ENCODE measurements around the gene CIZ1.

Gene CIZ1

DNA sequence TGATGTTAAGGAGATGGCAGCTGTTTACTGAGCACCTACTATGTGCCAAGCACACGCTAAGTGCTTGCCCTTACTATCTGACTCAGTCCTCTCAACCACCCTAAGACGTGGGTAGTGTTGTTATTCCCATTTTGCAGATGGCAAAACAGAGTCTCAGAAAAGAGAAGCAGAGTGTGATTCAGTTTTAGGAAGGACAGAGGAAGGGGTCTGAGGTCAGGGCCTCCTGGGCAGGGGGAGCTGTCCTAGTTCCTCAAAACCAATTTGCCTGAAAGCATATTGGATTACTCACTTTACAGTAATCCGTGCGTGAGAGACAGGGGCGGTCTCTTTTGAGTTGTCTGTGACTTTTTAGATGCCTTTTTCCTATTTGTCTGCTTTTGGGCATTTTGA, 35.0 kb upstream of the CIZ1 start:
- no peak overlapping the region for H3K9ac ChIP-seq (ENCODE audit: low read depth, low read length, poor library complexity, severe bottlenecking)
- H3K4me3 ChIP-seq (ENCODE audit: low read length, poor library complexity, severe bottlenecking), result no peak overlapping the region
- no peaks in the 10 kb centered on the region for H3K9me2 ChIP-seq (replicated peaks; ENCODE audit: low read depth, low read length)
- H3K4me1 ChIP-seq (ENCODE audit: insufficient read depth, low read length, poor library complexity, severe bottlenecking), result no peaks in the 10 kb centered on the region
- no peak overlapping the region for H2AFZ ChIP-seq (ENCODE audit: low read length)
- H3K79me2 ChIP-seq (ENCODE audit: insufficient read depth, low read length), result no peaks in the 10 kb centered on the region
- H3K27me3 ChIP-seq (ENCODE audit: insufficient read depth, low read length, poor library complexity, severe bottlenecking), result no peaks in the 10 kb centered on the region
- H3K9me3 ChIP-seq (ENCODE audit: insufficient read depth, low read depth, low read length), result no peaks in the 10 kb centered on the region
- H4K20me1 ChIP-seq (ENCODE audit: insufficient read depth, low read length, poor library complexity, severe bottlenecking), result no peaks in the 10 kb centered on the region
- no peaks in the 10 kb centered on the region for H3F3A ChIP-seq (ENCODE audit: low read depth)
- TF ChIP-seq EZH2phosphoT487 (IDR thresholded peaks at IDR 0.05; ENCODE audit: borderline replicate concordance), result no peak
- no peak for TF ChIP-seq CTCF (conservative IDR thresholded peaks at IDR 0.05; ENCODE audit: low read length)
- H3K36me3 ChIP-seq (ENCODE audit: insufficient read depth, low read length), result no peaks in the 10 kb centered on the region
- no peak overlapping the region for H3K4me2 ChIP-seq (ENCODE audit: low read depth, low read length, poor library complexity, severe bottlenecking)

DNA sequence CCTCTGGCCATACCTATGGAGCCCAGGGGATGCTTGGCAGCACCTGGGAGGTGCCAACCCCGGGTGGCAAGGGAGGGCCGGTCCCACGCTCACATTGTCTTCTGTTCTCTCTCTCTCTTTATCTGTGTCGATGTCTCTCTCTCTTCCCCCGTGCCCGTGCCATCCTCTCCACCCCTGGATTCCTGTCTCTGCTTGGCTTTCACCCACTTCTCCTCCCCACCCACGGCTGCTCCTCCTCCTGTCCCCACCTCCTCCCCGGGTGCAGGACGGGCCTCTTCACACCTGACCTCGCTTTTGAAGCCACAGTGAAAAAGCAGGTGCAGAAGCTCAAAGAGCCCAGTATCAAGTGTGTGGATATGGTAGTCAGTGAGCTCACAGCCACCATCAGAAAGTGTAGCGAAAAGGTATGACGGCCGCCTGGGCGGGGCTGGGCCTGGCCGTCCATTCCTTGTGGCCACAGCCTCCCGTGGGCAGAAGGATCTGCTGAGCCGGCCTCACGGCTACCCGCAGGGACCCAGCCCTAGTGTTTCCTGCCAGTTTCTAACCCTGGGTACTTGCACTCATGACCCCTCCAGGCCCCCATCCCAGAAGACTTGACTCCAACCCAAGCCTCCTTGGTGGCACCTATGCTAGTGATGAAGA, 34.5 kb upstream of the CIZ1 start:
- no peak for TF ChIP-seq CTCF (conservative IDR thresholded peaks at IDR 0.05; ENCODE audit: low read length)
- no peak for TF ChIP-seq EZH2phosphoT487 (IDR thresholded peaks at IDR 0.05; ENCODE audit: borderline replicate concordance)
- Histone ChIP-seq H2AFZ (ENCODE audit: low read length) (no peak overlapping the region), H3K9ac (ENCODE audit: low read depth, low read length, poor library complexity, severe bottlenecking) (no peak overlapping the region), H4K20me1 (ENCODE audit: insufficient read depth, low read length, poor library complexity, severe bottlenecking) (no peaks in the 10 kb centered on the region), H3K9me2 (replicated peaks; ENCODE audit: low read depth, low read length) (no peaks in the 10 kb centered on the region), H3K4me3 (ENCODE audit: low read length, poor library complexity, severe bottlenecking) (no peak overlapping the region), H3K27me3 (ENCODE audit: insufficient read depth, low read length, poor library complexity, severe bottlenecking) (no peaks in the 10 kb centered on the region), H3K9me3 (ENCODE audit: insufficient read depth, low read depth, low read length) (no peaks in the 10 kb centered on the region), H3K4me2 (ENCODE audit: low read depth, low read length, poor library complexity, severe bottlenecking) (no peak overlapping the region), H3K36me3 (ENCODE audit: insufficient read depth, low read length) (no peaks in the 10 kb centered on the region), H3F3A (ENCODE audit: low read depth) (no peaks in the 10 kb centered on the region), H3K4me1 (ENCODE audit: insufficient read depth, low read length, poor library complexity, severe bottlenecking) (no peaks in the 10 kb centered on the region), H3K79me2 (ENCODE audit: insufficient read depth, low read length) (no peaks in the 10 kb centered on the region)

- H3K4me1 ChIP-seq (ENCODE audit: insufficient read depth, low read length, poor library complexity, severe bottlenecking), result no peaks in the 10 kb centered on the region
- H2AFZ ChIP-seq (ENCODE audit: low read length), result no peak overlapping the region
- no peaks in the 10 kb centered on the region for H3K27me3 ChIP-seq (ENCODE audit: insufficient read depth, low read length, poor library complexity, severe bottlenecking)
- H3K9me2 ChIP-seq (replicated peaks; ENCODE audit: low read depth, low read length), result no peaks in the 10 kb centered on the region
- H3K4me3 ChIP-seq (ENCODE audit: low read length, poor library complexity, severe bottlenecking), result no peak overlapping the region
- no peaks in the 10 kb centered on the region for H3K9me3 ChIP-seq (ENCODE audit: insufficient read depth, low read depth, low read length)
- H4K20me1 ChIP-seq (ENCODE audit: insufficient read depth, low read length, poor library complexity, severe bottlenecking), result no peaks in the 10 kb centered on the region
- no peaks in the 10 kb centered on the region for H3F3A ChIP-seq (ENCODE audit: low read depth)
- TF ChIP-seq EZH2phosphoT487 (IDR thresholded peaks at IDR 0.05; ENCODE audit: borderline replicate concordance) (no peak), CTCF (conservative IDR thresholded peaks at IDR 0.05; ENCODE audit: low read length) (no peak)
- H3K36me3 ChIP-seq (ENCODE audit: insufficient read depth, low read length), result no peaks in the 10 kb centered on the region
- H3K79me2 ChIP-seq (ENCODE audit: insufficient read depth, low read length), result no peaks in the 10 kb centered on the region
- H3K9ac ChIP-seq (ENCODE audit: low read depth, low read length, poor library complexity, severe bottlenecking), result no peak overlapping the region
- H3K4me2 ChIP-seq (ENCODE audit: low read depth, low read length, poor library complexity, severe bottlenecking), result no peak overlapping the region
These were observed 33.5 kb upstream of the CIZ1 start for GRCh38 chr9:128224877-128225276.
